Jurkat, Clone E6-1 (cell line): ENCODE measurements around the gene ARHGAP26. TPM values are rescaled to one million over a fixed set of nuclear protein-coding genes. Genes with fewer than 3 reads are reported as not detected.

ENCODE experiments used
- DNase-seq: peaks from one replicate; pipeline ENCODE4 v3.0.0-alpha.2; 2011; ENCODE audit warnings: low read depth, low spot score
- H3K4me3 ChIP-seq: 2 replicates; pipeline ENCODE4 v1.5.1; 2011; ENCODE audit warnings: mild to moderate bottlenecking, low read length, control low read depth, moderate library complexity
- polyA plus RNA-seq: library from polyadenylated mRNA; unstranded; fragments of >200 nt; gene quantifications from one replicate; pipeline ENCODE4 v1.2.1, GENCODE V29; 2012; ENCODE audit warnings: missing spikeins; ENCODE audit not compliant: insufficient read length, insufficient read depth

The ARHGAP26 gene
- polyA plus RNA-seq, result 7.9 TPM

- peak within 1 kb of the TSS; percentile 82 for H3K4me3 ChIP-seq
- peak; percentile 89 for DNase-seq
Observed at GRCh38 chr5:142769793-142770649, at the start of gene ARHGAP26. ARHGAP26 (plus strand) TSS chr5:142770377; CDS start chr5:142770762, 385 bp downstream.

- H3K4me3 ChIP-seq, result no peak overlapping the region
- no peak for DNase-seq
Observed at GRCh38 chr5:142720641-142721271, 49.4 kb upstream of the ARHGAP26 start.

DNA sequence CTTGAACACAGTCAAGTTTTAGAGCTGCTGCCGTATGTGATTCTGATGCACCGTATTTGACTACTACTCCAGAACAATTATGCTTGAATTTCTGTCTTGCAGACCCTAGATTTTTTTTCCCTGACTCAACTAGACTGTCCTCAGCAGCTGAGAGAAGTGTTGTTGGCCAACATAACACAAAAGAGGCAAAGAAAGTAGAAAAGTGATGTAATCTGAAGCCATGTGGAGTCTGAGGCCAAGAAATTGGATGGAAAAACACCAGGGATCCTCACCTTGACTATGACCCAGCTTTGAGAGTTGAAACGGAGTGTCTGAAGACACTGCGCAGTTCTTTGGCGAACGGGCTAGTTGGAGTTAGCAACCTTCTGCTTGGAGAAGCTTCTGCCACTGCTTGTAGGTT, 48.0 kb upstream of the ARHGAP26 start:
- DNase-seq, result no peak
- H3K4me3 ChIP-seq, result no peak overlapping the region

GRCh38 chr5:142722896-142723295, 47.3 kb upstream of the ARHGAP26 start:
- no peak overlapping the region for H3K4me3 ChIP-seq
- no peak for DNase-seq

DNA sequence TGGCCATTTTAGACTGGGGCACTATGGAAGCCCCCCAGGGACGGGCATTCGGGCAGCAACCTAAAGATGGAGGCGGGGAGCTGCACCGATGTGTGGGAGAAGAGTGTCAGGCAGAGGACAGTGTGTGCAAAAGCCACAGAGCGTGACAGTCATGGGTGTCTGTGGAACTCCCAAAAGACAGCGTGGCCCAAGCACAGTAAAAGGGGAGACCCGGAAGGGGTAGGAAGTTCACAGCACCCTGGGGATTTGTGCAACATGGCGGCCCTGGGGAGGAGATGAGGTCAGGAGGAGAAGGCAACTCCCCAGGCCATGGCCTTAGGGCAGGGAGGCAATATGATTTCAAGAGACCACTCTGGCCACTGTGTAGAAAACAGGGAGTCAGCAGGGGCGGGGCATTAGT, 45.4 kb upstream of the ARHGAP26 start:
- no peak overlapping the region for H3K4me3 ChIP-seq
- no peak for DNase-seq

DNA sequence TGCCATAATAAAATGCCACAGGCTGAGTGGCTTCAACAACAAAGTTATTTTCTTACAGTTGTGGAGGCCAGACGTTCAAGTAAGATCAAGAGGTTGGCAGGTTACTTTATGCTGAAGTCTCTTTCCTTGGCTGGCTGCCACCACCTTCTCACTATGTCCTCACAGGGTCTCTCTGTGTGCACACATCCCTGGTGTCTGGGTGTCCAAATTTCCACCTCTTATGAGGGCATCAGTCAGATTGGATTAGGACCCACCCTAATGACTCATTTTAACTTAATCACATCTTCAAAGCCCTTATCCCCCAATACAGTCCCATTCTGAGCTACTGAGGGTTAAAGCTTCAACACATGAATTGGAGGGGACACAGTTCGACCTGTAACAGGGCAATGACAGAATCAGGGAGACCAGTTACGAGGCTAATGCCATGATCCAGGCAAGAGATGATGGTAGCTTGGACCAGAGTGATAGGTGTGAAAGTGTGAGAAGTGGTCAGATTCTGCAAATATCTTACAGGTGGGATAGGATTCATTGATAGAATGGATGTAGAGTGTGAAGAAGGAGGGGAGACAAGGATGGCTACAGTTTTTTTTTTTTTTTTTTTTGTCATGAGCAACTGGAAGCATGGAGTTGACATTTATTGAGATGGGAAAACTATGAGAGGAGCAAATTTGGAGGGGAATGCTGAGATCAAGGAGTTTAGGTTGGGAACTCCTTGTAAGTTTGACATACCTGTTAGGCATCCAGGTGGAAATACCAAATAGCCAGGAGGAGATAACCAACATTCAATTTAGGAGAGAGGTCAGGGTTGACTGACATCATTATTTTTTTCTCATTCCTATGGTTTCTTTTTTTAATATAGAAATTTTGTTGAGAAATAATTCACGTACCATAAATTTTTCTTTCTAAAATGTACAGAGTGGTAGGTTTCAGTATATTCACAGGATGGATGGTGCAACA, 44.7 kb upstream of the ARHGAP26 start:
- H3K4me3 ChIP-seq, result no peak overlapping the region
- no peak for DNase-seq

- no peak for DNase-seq
- H3K4me3 ChIP-seq, result no peak overlapping the region
Observed at GRCh38 chr5:142726188-142726731, 43.9 kb upstream of the ARHGAP26 start.

GRCh38 chr5:142727735-142728047, 42.5 kb upstream of the ARHGAP26 start:
- no peak overlapping the region for H3K4me3 ChIP-seq
- no peak for DNase-seq

DNA sequence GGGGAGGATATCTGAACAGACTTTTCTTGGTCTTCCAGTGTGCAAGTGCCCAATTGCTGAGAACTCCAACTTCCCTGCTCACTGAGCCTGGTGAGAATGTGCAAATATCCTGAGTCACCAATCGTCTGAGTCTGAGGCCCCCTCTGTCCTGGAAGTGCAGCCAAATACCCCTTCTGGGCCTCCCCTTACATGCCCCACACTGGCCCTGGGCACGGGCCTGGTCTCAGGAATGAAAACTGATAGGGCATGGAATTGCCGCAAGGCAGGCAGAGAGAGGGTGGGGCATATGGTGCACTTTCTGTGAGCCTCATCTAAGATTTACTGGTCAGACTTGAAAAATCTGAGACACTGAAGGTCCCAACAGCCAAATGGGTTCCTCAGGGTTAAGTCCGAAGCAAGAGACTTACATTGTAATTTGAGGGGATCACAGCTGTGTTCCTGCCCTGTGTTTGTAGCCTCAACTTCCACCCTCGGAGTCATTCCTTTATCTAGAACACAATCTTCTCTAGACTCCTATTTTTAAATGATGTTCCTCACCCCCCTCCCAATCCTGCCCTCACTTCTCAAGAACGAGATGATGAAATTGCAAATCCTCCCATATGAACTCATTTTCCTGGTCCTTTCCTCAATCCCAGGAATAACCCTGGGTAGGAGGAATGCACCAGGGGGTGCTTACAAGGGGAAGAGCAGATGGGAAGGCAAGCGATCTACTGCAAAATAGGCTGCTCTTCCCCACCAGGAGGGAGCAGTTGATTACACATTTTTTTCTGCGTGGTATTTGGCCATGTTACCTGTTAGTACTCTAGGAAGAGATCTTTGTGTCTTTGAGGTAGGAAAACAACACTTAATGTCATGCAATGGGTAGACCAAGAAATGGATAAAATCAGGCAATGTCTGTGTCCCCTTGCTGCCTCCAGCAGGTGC, 34.6 kb upstream of the ARHGAP26 start:
- no peak overlapping the region for H3K4me3 ChIP-seq

GRCh38 chr5:142736247-142736632, 33.9 kb upstream of the ARHGAP26 start:
- no peak overlapping the region for H3K4me3 ChIP-seq
- DNase-seq, result no peak

More for the DNA sequence above, 34.6 kb upstream of the ARHGAP26 start:
- DNase-seq, result no peak

- no peak overlapping the region for H3K4me3 ChIP-seq
- DNase-seq, result no peak
Observed at GRCh38 chr5:142737179-142737578, 33.0 kb upstream of the ARHGAP26 start.

DNA sequence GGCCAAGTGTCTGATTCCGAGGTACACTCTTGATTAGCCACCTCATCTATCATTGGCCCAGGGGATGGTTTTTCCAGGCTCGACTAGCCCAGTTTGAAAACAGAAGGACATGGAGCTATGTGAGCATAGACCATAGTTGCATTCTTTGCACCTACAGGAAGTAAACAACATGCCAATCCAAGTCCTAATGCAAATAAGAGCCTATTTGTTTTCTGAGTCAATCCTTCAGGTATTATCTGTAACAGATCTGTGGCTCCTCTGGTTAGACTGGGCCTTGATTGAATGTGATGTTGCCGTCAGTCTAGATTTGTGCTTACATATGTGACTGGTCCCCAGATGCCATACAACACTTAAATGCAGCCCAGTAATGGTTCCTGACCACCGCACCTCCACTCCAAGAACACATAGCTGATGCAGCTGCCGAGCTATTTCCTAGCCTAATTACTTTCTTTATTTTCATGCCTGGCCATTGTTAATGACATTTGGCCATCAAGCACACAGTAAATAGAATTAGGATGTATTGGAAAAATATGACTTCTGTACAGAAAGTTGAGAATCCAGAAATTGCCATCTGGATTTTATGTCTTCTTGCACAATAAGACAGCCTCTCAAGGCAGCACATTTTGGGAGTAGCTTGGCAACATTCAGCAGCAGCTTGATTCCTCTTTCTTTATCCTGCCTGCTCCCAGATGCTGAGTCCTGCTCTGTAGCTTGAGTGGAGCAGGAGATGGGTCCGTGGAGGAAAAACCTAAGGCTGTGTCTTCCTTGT, 29.5 kb upstream of the ARHGAP26 start:
- no peak overlapping the region for H3K4me3 ChIP-seq
- no peak for DNase-seq

DNA sequence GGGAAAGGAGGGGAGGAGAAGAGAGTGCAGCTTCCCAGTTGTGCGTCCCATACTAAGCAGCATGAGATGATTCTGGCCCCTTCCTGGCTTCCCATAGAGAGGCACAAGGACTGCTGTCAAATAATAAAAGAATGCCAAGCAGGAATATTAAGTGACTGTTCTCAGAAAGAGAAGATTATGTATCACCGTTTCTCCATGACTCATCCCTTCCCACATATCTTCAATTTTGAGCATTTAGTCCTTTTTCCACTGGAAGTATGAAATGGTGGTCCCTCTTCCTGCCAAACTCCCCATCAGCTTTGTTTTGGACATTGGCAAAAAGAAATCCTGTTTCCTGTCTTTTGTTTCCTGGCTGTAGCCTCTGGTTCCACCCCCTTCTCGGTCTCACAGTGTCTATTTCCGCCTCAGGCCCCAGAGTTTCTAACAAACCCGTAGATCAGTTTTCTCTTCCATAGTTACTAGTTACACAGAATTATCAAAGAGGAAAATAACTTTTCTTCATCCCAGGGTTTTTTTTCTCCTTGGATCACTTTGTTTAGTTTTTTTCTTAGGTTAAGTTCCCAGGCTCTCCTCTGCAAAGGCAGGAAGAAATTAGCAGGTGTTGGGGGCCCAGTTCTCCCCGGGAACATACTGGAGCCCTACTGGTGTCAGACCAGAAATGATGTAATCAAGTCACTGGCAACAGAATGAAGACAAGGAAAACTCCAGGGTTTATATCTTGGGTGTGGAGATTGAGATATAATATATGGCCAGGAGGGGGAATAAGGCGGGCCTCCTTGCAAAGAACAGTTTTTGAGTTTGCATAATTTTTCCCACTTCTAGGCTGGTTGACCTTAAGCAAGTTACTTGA, 26.4 kb upstream of the ARHGAP26 start:
- no peak overlapping the region for H3K4me3 ChIP-seq
- DNase-seq, result no peak

GRCh38 chr5:142745268-142745667, 24.9 kb upstream of the ARHGAP26 start:
- no peak for DNase-seq
- H3K4me3 ChIP-seq, result no peak overlapping the region

- DNase-seq, result no peak
- no peak overlapping the region for H3K4me3 ChIP-seq
Observed at GRCh38 chr5:142746532-142747433, 23.4 kb upstream of the ARHGAP26 start.

GRCh38 chr5:142748132-142748531, 22.0 kb upstream of the ARHGAP26 start:
- no peak overlapping the region for H3K4me3 ChIP-seq
- no peak for DNase-seq
